ENCODE results near the gene IL26.
"Not testable (repeated sequence)": the region's sequence is repeated elsewhere in the genome, so short reads cannot be mapped to it uniquely, and the experiment has no call there.

Gene IL26

DNA sequence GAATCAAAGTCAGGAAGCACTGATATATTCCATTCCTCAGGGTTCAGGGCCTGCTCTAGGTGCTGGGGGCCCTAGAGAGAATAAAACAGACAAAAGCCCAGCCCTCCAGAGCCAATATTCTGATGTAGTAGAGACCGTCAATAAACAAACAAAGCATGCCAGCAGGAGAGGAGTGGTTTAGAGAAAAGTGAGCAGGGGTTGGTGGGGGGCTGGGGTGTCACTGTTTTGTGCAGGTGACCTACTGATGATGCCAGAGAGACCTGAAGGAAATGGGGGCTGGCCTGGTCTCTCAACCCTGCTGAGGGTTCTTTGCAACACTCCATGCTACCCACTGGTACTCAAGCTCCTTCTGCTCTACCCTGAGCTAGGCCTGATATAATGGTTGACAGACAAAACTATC is 26.5 kb downstream of the IL26 start:
- DNase-seq (ENCODE audit: low read depth in 2 of 2) = no peak

- DNase-seq (ENCODE audit: low read depth in 2 of 2) = no peak
Measured at GRCh38 chr12:68198507-68199086, 27.0 kb downstream of the IL26 start.

DNA sequence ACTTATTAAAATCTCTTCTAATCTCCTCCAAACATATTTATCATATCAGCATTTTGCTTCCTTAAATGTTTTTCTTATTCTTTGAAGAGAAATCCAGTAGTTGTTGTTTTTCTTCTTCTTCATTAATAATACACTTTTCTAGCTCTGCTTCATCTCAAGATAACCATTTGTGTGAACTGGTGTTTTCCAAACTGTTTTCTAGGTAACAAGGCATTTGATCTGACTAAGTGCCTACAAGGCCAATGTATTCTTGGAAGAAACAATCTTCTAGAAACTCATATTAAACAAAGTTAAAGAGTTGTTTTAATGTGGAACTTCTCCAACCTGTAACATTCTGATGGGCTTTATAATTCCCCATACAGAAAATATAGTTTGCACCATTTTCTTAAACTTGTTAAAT is 35.3 kb downstream of the IL26 start:
- no peak for DNase-seq (ENCODE audit: low read depth in 2 of 2)

DNA sequence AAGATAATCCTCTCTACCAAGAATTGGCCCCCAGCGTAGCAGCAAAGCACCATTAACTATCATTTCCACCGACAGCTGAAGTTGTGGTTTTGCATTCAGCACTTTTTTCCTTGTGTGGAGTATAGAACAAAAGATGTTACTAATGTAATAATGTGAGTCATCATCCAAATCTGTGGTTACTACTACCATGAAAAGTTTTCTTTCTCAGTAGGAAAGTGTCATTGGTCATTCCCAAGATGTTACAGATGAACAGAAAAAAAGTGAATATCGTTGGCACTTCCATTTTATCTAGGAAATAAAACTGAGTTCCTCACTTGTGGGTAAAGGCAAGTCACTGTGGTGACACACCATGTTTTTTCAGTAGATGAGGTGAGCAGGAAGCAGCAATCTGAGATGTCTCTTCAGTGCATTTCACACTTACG is 35.8 kb downstream of the IL26 start:
- no peak for DNase-seq (ENCODE audit: low read depth in 2 of 2)

DNA sequence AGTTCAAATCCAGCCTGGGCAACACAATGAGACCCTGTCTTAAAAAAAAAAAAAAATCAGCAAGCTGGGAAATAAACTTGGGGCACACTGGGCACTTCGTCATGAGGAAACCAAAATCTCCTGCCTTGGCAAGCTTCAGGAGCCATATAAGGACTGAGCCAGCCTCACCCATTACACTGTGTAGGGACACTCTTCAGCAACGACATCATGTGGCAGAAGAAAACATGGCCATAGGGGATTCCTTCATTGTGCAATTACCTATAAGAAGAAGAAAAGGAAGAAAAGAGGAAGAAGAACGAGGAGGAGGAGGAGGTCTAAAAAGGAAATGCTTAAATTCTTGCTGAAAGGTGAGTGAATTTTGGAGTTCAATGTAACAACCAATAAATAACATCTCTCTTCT is 40.0 kb downstream of the IL26 start:
- DNase-seq (ENCODE audit: low read depth in 2 of 2) = no peak

DNA sequence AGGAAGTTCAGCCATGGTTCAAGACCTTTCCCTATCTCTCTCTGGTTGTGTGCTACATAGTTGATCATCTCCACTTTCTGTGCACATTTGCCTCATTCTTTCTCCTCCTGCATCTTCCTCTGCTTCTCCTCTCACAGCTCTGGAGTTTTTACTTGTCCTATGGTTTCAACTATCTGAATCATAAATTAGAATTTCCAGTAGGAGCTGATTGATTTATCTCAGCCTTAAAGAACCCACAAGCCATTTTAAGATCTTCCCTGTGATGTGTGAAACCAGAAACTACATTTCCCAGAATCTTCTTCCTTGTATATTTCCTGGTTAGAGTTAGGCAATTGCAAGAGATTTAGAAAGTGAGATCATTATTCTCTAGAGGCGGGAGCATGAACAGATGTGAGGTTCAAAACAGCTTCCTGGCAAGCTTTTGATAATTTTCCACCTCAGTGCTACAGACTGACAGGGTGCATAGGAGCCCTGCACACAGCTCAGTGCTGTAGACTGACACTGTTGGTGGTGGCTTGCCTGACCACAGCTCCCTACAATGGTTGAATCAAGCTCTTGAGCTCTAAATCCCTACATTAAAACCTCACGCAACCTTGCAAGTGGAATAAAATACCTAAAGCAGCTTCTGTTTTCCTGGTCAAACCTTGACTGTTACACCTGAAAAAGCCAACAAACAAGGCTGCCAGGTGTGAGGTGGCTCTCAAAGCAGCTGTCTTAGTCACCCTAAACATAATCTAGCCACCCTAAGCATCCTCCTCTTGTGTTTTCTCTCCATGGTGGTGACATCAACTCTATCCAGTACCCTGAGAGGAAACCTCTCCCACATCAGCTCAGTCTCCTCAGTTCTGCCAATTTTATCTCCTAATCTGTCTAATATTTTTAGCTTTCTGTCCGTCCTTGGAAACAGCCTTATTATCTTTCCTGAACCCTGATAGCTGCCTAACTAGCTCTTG is 44.5 kb downstream of the IL26 start:
- DNase-seq (ENCODE audit: low read depth in 2 of 2) = no peak

DNA sequence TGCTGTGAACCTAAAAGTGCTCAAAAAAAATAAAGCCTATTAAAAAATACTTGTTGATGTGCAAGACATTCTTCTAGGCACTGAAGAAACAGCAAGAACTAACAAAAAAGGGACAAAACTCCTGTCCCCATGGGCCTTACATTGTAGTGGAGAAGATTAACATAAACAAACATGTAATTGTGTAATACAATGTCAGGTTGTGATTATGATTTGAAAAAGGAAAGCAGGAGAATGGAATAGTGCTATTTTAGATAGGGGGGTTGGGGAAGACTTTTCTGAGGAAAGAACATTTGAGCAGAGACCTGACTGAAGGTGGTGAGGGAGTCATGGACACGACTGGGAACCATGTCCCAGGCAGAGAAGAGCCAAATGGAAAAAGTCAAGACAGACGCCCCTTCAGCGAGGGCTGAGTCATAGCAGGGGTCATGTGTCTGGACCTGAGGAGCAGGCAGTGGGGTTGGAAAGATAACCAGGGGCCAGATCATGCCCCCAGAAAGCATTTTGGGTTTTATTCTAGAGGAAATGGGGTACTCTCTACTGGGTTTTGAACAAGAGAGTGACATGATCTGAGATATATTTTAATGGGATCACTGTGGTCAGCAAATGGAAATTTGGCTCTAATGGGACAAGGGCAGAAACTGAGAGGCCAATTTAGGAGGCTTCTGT is 46.7 kb downstream of the IL26 start:
- DNase-seq (ENCODE audit: low read depth in 2 of 2) = no peak

GRCh38 chr12:68178184-68178583 is 47.4 kb downstream of the IL26 start:
- no peak for DNase-seq (ENCODE audit: low read depth in 2 of 2)

DNA sequence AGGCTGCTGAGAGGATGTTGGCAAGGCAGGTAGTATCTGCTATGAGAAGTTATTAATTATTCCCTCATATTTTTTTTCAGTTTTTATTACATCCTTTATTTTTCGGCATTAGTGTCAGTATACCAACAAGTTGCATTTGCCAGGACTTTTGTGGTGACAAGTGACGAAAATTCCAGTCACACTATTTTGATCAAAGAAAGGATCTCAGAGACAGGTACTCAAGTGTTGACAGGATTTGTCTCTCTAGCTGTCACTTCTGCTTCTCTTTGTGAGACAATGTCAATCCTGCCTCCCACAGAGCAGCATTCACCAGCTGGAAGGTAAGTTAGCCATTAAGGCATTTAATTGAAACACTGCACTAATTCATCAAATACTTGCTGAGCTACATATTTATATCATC is 48.0 kb downstream of the IL26 start:
- DNase-seq (ENCODE audit: low read depth in 2 of 2) = no peak

- no peak for DNase-seq (ENCODE audit: low read depth in 2 of 2)
Measured at GRCh38 chr12:68176257-68176656, 49.4 kb downstream of the IL26 start.

DNA sequence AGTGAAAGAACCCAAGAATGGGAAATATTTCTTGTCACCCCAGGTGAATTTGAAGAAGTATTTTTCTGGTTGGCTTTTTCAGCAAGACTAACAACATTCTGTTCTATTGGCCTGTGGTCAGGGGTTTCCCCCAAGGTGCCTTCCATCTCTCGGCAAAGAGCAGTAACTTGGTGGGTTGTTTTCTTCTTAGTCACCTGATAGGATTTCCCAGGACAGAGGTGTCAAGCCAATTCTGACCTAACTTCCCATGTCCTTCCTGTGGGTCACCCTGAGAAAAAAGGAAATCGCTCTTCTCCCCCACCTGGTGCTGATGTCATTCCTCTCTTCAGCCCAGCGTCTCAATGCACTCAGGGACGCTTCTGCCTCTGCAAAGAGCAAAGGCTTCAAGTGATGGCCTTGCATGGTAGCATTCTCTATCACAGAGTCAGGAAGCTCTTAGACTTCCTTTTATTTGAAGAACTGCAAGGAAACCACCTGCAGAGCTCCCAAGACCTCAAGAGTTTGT is 50.0 kb downstream of the IL26 start:
- DNase-seq (ENCODE audit: low read depth in 2 of 2) = peak; percentile 33 to 44

- not testable (repeated sequence) for DNase-seq (ENCODE audit: low read depth in 2 of 2)
Measured at GRCh38 chr12:68174761-68175160, 50.8 kb downstream of the IL26 start.

GRCh38 chr12:68173792-68174191 is 51.8 kb downstream of the IL26 start:
- no peak for DNase-seq (ENCODE audit: low read depth in 2 of 2)

- DNase-seq (ENCODE audit: low read depth in 2 of 2) = no peak
Measured at GRCh38 chr12:68170726-68171125, 54.9 kb downstream of the IL26 start.

DNA sequence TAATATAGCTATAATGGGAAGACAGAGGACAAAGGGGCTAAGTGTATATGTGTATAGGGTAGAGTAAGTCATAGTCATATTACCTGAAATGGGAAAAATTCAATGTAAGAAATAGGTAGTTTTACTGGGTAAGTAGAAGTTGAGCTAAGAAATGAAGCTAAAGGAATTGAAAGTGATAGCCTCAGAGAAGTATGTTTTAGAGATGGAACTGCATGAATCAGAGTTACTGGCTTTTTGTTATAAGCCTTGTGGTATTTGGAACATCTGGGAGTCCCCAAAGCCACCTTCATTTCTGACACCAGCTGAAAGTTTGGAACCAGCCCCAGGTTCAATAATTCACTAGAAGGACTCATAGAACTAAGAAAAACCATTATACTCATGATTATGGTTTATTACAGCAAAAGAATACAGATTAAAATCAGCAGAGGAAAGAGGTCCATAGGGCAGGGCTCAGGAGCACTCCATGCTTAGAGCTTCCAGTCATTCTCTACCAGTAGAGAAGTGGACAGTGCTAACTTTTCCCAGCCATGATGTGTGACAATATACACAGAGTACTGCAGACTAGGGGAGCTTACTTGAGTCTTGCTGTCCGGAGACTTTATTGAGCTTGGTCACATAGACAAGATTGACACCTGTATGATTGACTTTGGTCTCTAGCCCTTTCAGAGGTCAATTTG is 56.3 kb downstream of the IL26 start:
- no peak for DNase-seq (ENCODE audit: low read depth in 2 of 2)

DNA sequence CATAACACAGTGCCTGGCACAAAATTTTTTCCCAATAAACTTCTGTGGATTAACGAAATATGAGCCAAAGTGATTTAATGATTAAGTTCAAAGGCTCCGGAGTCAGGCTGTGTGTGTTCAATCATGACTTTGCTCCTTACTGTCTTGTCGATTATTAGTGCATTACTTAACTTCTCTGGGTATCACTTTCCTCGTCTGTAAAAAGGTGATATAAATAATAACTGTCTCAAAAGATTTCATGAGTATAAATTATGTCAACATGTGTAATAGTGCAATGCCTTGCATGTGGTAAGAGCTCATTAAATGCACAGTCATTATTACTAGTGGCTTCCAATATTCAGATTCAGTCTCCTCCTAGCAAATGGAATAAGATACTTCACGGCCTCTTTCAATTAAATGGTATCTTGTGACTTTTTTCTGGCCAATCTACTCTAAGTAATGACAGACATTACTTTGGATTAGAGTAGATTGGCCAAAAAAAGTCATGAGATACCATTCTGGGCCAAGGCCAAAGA is 59.2 kb downstream of the IL26 start:
- DNase-seq (ENCODE audit: low read depth in 2 of 2) = no peak

GRCh38 chr12:68163560-68164081 is 62.0 kb downstream of the IL26 start:
- DNase-seq (ENCODE audit: low read depth in 2 of 2) = no peak

DNA sequence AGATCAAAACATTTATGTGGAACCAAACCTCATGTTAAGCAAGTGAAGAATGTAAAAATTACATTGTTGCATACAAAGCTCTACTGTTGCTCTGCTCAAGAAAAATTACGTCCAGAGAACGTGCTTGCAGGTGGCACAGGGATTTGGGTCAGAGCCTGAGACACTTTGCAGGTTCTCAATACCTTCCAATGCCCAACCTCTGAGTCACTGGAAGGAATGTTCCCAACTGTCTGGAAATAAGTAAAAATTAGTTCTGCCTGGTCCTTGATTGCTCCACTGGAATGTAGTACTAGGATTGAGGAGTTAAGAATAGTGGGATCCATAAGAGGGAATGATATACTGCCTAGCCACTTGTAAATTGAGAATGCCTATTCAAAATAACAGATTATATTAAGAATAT is 63.2 kb downstream of the IL26 start:
- DNase-seq (ENCODE audit: low read depth in 2 of 2) = no peak

GRCh38 chr12:68159681-68160304 is 65.8 kb downstream of the IL26 start, which contains the start of gene IFNG:
Gene IFNG, minus strand, starts transcription at chr12:68159740. Its CDS starts 125 bp downstream, at chr12:68159615.
- no peak for DNase-seq (ENCODE audit: low read depth in 2 of 2)

- no peak for DNase-seq (ENCODE audit: low read depth in 2 of 2)
Measured at GRCh38 chr12:68158432-68158831, 67.2 kb downstream of the IL26 start.

DNA sequence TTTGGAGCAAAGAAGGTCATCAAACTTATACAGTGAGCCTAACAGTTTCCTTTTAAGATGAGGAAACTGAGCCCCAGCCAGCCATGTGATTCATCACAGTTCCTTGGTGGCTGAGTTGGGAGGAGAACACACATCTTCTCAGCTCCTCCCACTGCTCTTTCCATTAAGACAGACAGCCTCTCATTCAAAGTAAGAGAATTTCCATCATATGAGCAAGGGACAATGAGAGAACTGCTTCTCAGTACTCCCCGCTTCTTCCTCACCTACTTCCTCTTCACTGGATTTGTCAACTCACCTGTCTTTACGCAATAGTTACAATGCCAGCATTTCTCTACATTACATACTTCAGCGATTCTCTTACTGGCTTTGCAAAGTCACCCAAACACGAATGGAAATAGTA is 68.2 kb downstream of the IL26 start:
- no peak for DNase-seq (ENCODE audit: low read depth in 2 of 2)

Data from stimulated activated CD8-positive, alpha-beta memory T cell treated with anti-CD3 and anti-CD28 coated beads, Interleukin-2, amount 100 ng/mL, for 48 hours (primary cell).